Measurements from ENCODE around the gene PLEKHN1. TPM values are rescaled to one million over a fixed set of nuclear protein-coding genes. Genes with fewer than 3 reads are reported as not detected.

Gene PLEKHN1
- total and polyA plus RNA-seq, 5 experiments from 2014 or later, result 0.19 to 0.93 (median 0.60) TPM; not detected in 2

DNA sequence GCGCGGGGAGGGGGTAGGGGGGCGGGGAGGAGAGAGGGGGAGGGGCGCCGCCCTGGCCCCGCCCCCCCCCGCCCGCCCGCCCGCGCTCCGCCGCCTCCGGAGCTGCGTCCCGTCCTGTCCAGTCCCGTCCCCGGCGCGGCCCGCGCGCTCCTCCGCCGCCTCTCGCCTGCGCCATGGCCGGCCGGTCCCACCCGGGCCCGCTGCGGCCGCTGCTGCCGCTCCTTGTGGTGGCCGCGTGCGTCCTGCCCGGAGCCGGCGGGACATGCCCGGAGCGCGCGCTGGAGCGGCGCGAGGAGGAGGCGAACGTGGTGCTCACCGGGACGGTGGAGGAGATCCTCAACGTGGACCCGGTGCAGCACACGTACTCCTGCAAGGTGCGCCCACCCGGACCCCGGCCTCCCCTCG lies 53.7 kb downstream of the PLEKHN1 start, which contains the start of gene AGRN:
AGRN (plus strand) TSS at position 121 of the 405 bp plus-strand sequence; CDS start at position 174, 53 bp downstream.
- H3K9me3 Mint-ChIP-seq, result no peaks in the 10 kb centered on the region
- DNase-seq, result peak in 5 of 10 donors; percentile 27 to 61 (median 46)

GRCh38 chr1:1020415-1021009 lies 54.2 kb downstream of the PLEKHN1 start:
- H3K36me3 Mint-ChIP-seq, result peaks cover 0 to 1% (median 0%) of the 10 kb centered on the region in 3 donors
- no peak for DNase-seq
- no peaks in the 10 kb centered on the region for H3K9me3 Mint-ChIP-seq
- H3K27me3 Mint-ChIP-seq, result no peaks in the 10 kb centered on the region
- POLR2A ChIA-PET, result no interaction called here
- H3K4me3 Mint-ChIP-seq, result peak overlapping the region in 7 of 10 donors; percentile 22 to 68 (median 54)
- peaks cover 5 to 23% (median 18%) of the 10 kb centered on the region in 4 donors for H3K4me1 Mint-ChIP-seq
- ATAC-seq, result peak in 1 of 2 donors; percentile 29
- no peak overlapping the region for H3K27ac Mint-ChIP-seq

More for the DNA sequence above, 53.7 kb downstream of the PLEKHN1 start, which contains the start of gene AGRN:
- H3K4me3 Mint-ChIP-seq, result peak within 1 kb of the TSS; percentile 36 to 78 (median 68)
- no peaks in the 10 kb centered on the region for H3K27me3 Mint-ChIP-seq
- ATAC-seq, result peak; percentile 26 to 43
- peaks cover 0 to 1% (median 0%) of the 10 kb centered on the region in 3 donors for H3K36me3 Mint-ChIP-seq
- peaks cover 5 to 26% (median 20%) of the 10 kb centered on the region in 4 donors for H3K4me1 Mint-ChIP-seq
- POLR2A ChIA-PET, result interaction anchor here (0.5 to 1.4 kb wide), 3 partner anchors 20 to 286 kb away, joined by 3 to 5 read pairs (median 3); partner anchors contain the start of gene C1orf159
- peak within 1 kb of the TSS in 5 of 10 donors; percentile 7 to 71 (median 37) for H3K27ac Mint-ChIP-seq

DNA sequence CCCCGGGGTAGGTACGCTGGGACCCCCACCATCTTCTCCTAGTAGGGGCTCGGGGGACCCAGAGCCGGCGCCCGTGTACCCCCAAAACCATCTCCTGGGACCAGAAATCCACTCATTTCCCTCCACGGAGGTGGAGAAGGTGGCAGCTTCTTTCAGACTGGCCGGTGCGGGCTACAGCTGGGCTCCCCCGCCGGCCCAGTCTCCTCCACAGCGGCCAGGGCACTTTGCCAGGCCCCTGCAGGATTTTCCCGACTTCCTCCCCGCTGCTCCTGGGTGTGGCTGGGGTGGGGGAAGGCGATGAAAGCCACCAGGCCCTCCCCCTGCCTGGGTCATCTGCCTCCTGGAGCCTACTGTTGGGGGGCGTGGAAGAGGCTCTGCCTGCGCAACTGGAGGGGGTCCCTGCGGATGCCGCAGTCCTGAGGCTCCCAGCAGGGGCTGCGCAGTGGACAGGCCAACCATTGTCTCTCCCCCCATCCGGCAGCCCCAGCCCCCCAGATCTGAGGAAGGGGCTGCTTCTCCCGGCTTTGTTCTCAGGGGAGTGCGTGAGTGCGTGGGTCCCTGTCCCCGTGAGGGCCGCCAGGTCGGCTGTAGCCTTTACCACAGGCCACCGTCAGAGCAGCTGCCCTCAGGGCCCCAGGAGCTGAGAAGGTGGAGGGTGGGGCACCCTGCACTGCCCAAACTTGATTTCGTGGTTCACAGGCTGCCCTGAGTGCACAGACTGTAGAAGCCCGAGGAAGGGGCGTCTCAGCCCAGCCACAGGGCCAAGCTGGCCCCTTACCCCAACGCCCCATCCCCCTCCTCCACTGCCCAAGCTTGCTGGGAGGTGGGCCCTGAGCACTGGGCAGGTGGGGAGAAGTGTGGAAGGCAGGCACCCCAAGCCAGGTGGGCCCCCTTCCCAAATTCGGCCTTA lies 55.0 kb downstream of the PLEKHN1 start:
- Mint-ChIP-seq H3K9me3 (no peaks in the 10 kb centered on the region), H3K4me1 (peaks cover 5 to 23% (median 18%) of the 10 kb centered on the region in 4 donors), H3K36me3 (peaks cover 0 to 1% (median 0%) of the 10 kb centered on the region in 3 donors), H3K4me3 (peak overlapping the region in 8 of 10 donors; percentile 22 to 68 (median 54)), H3K27me3 (no peaks in the 10 kb centered on the region), H3K27ac (peak overlapping the region in 2 of 10 donors; percentile 31 to 56)
- no peak for DNase-seq
- POLR2A ChIA-PET, result interaction anchor here (0.7 to 1.1 kb wide), 4 partner anchors 8 to 258 kb away, joined by 3 to 11 read pairs (median 4); partner anchors contain the start of gene ISG15
- no peak for ATAC-seq

GRCh38 chr1:1021920-1022259 lies 55.6 kb downstream of the PLEKHN1 start:
- peaks cover 0 to 1% (median 0%) of the 10 kb centered on the region in 3 donors for H3K36me3 Mint-ChIP-seq
- H3K27ac Mint-ChIP-seq, result no peak overlapping the region
- H3K4me3 Mint-ChIP-seq, result peak overlapping the region in 3 of 10 donors; percentile 22 to 57 (median 34)
- H3K4me1 Mint-ChIP-seq, result peaks cover 5 to 23% (median 18%) of the 10 kb centered on the region in 4 donors
- no peaks in the 10 kb centered on the region for H3K9me3 Mint-ChIP-seq
- ATAC-seq (no peak), DNase-seq (no peak)
- POLR2A ChIA-PET, result interaction anchor here (0.6 to 1.1 kb wide), 5 partner anchors 9 to 257 kb away, joined by 3 to 11 read pairs (median 3); partner anchors contain the start of gene ISG15
- H3K27me3 Mint-ChIP-seq, result no peaks in the 10 kb centered on the region

DNA sequence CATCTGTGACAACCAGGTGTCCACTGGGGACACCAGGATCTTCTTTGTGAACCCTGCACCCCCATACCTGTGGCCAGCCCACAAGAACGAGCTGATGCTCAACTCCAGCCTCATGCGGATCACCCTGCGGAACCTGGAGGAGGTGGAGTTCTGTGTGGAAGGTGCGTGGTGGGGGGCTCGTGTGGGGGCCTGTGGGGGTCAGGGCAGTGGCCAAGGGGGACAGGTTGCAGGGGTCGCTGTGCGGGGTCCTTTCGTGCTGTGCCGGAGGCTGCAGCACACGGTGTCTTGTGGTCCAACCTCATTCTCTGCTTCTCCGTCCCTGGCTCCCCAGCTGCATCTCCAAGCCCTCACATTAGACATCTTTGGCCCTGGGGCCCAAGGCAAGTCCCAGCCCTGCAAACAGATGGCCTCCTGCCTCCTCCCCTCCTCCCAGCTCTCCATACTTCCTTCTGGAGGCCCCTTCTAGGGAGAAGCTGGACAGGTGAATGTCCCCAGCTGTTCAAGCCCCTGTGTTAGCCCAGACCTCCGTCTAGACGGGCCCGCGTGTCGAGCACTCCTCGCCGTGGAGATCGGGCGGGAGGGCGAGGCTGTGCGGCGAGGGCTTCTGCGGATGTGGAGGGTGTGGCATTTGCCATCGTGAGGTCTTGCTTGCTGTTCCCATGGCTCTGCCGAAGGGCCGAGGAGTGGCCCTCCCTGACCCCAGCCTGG lies 56.2 kb downstream of the PLEKHN1 start:
- H3K4me1 Mint-ChIP-seq, result peaks cover under 1 to 18% (median 12%) of the 10 kb centered on the region in 4 donors

GRCh38 chr1:1023700-1024099 lies 57.4 kb downstream of the PLEKHN1 start:
- Mint-ChIP-seq H3K27me3 (no peaks in the 10 kb centered on the region), H3K4me1 (peaks cover 0 to 12% (median 10%) of the 10 kb centered on the region in 4 donors), H3K4me3 (no peak overlapping the region), H3K9me3 (no peaks in the 10 kb centered on the region), H3K27ac (no peak overlapping the region), H3K36me3 (no peaks in the 10 kb centered on the region)
- POLR2A ChIA-PET, result interaction anchor here (1.9 kb wide), 1 partner anchor 16 kb away, joined by 8 read pairs; no protein-coding TSS in a partner anchor
- DNase-seq (no peak), ATAC-seq (no peak)

More for the DNA sequence above, 56.2 kb downstream of the PLEKHN1 start:
- no peak overlapping the region for H3K27ac Mint-ChIP-seq
- ATAC-seq, result no peak
- no peaks in the 10 kb centered on the region for H3K36me3 Mint-ChIP-seq
- H3K27me3 Mint-ChIP-seq, result no peaks in the 10 kb centered on the region
- no peaks in the 10 kb centered on the region for H3K9me3 Mint-ChIP-seq
- H3K4me3 Mint-ChIP-seq, result peak overlapping the region in 7 of 10 donors; percentile 22 to 72 (median 26)
- DNase-seq, result no peak
- POLR2A ChIA-PET, result interaction anchor here (0.6 to 1.1 kb wide), 5 partner anchors 9 to 256 kb away, joined by 3 to 11 read pairs (median 3); partner anchors contain the start of gene ISG15

GRCh38 chr1:1024149-1024770 lies 58.0 kb downstream of the PLEKHN1 start:
- POLR2A ChIA-PET, result interaction anchor here (0.9 to 1.9 kb wide), 2 partner anchors 11 to 15 kb away, joined by 3 to 8 read pairs; partner anchors contain the start of gene ISG15
- no peak for DNase-seq
- no peak for ATAC-seq
- Mint-ChIP-seq H3K4me3 (no peak overlapping the region), H3K36me3 (no peaks in the 10 kb centered on the region), H3K9me3 (no peaks in the 10 kb centered on the region), H3K27ac (no peak overlapping the region), H3K4me1 (peaks cover 0 to 10% (median 7%) of the 10 kb centered on the region in 4 donors), H3K27me3 (no peaks in the 10 kb centered on the region)

DNA sequence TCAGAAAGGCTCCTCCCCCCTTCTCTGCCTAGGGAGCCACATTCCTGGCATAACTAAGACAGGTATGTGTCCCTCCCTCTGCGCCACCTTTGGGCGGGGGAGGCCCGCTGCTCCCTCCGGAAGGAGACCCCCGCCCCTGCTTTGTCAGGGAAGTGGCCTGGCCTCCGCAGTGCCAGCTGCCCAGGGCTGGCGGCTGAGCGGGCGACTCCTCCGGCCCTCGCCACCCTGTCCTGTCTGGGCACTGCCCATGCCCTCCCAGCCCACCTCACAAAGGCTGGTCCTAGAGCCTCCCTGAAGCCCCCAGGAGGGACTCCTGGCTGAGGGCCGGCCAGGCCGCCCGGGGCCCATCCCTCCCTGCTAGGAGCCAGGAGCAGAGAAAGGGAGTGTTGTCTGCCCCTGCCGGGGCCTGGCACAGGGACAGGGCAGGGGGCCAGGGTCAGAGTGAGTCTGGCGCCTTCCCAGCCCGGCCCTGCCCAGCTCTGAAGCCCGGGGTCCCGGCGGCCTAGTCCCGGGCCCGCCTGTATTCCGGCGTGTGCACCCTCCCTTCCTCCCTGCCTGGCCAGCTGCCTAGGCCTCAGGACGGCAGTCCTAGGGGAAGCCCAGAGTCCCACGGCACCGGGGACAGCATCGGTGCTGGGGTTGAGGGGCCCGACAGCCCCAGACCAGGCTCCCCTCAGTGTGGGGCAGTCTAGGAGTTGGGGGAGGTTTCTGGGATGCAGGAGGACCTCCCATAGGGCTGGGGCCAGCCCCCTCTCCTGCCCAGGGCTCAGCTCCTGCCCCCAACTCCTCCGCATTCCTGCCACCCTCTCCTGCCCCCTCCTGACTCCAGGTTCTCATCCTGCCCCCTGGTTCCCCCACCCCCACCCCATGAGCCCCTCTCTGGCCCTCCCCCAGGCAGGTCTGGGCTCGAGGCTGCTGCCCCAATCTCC lies 58.8 kb downstream of the PLEKHN1 start:
- H3K27ac Mint-ChIP-seq, result no peak overlapping the region
- no peak overlapping the region for H3K4me3 Mint-ChIP-seq
- H3K36me3 Mint-ChIP-seq, result no peaks in the 10 kb centered on the region
- POLR2A ChIA-PET, result interaction anchor here (0.7 to 1.9 kb wide), 3 partner anchors 11 to 14 kb away, joined by 3 to 8 read pairs (median 3); partner anchors contain the start of gene ISG15
- H3K27me3 Mint-ChIP-seq, result no peaks in the 10 kb centered on the region
- no peaks in the 10 kb centered on the region for H3K9me3 Mint-ChIP-seq
- ATAC-seq (no peak), DNase-seq (no peak)
- H3K4me1 Mint-ChIP-seq, result peaks cover 0 to 10% (median 7%) of the 10 kb centered on the region in 4 donors

All from naive thymus-derived CD8-positive, alpha-beta T cell (primary cell).